HuH-7.5 (cell line): ENCODE measurements around the gene CPLX3.

Source experiments
- DNase-seq: peaks from one replicate; pipeline ENCODE4 v3.0.0; 2011; ENCODE audit warnings: low spot score

The CPLX3 gene

GRCh38 chr15:74802290-74802689 lies 24.1 kb upstream of the CPLX3 start:
- no peak for DNase-seq

GRCh38 chr15:74802862-74803447 lies 23.5 kb upstream of the CPLX3 start:
- DNase-seq, result no peak

- no peak for DNase-seq
Measured at GRCh38 chr15:74804935-74805334, 21.5 kb upstream of the CPLX3 start.

- no peak for DNase-seq
Measured at GRCh38 chr15:74807282-74807681, 19.1 kb upstream of the CPLX3 start.

GRCh38 chr15:74808078-74808839 lies 18.2 kb upstream of the CPLX3 start:
- DNase-seq, result no peak

- no peak for DNase-seq
Measured at GRCh38 chr15:74808840-74809229, 17.6 kb upstream of the CPLX3 start.

- DNase-seq, result no peak
Measured at GRCh38 chr15:74809242-74809641, 17.2 kb upstream of the CPLX3 start.

GRCh38 chr15:74809956-74810355 lies 16.5 kb upstream of the CPLX3 start:
- no peak for DNase-seq

GRCh38 chr15:74812533-74812932 lies 13.9 kb upstream of the CPLX3 start, which contains the start of gene LMAN1L:
Gene LMAN1L, plus strand, starts transcription at chr15:74812835. Its CDS starts 20 bp downstream, at chr15:74812855.
- no peak for DNase-seq

GRCh38 chr15:74815121-74815934 lies 11.1 kb upstream of the CPLX3 start:
- no peak for DNase-seq

GRCh38 chr15:74815961-74816360 lies 10.5 kb upstream of the CPLX3 start:
- DNase-seq, result no peak

- no peak for DNase-seq
Measured at GRCh38 chr15:74816624-74817369, 9.6 kb upstream of the CPLX3 start.

GRCh38 chr15:74817370-74817737 lies 9.1 kb upstream of the CPLX3 start:
- DNase-seq, result peak; percentile 71

GRCh38 chr15:74820056-74820455 lies 6.4 kb upstream of the CPLX3 start:
- no peak for DNase-seq

GRCh38 chr15:74821091-74821789 lies 5.2 kb upstream of the CPLX3 start:
- DNase-seq, result no peak

GRCh38 chr15:74821790-74822158 lies 4.7 kb upstream of the CPLX3 start:
- DNase-seq, result no peak

- DNase-seq, result no peak
Measured at GRCh38 chr15:74822233-74822632, 4.2 kb upstream of the CPLX3 start.

- no peak for DNase-seq
Measured at GRCh38 chr15:74823324-74823723, 3.1 kb upstream of the CPLX3 start.

GRCh38 chr15:74824976-74825375 lies 1.5 kb upstream of the CPLX3 start:
- no peak for DNase-seq

GRCh38 chr15:74825866-74826265 lies 561 bp upstream of the CPLX3 start:
- DNase-seq, result no peak

GRCh38 chr15:74826921-74827320 lies 494 bp downstream of the CPLX3 start:
- DNase-seq, result no peak

- no peak for DNase-seq
Measured at GRCh38 chr15:74827614-74828013, 1.2 kb downstream of the CPLX3 start.
